ENCODE data around the gene CNTN4.

Gene CNTN4

GRCh38 chr3:2423143-2423542 is 324.5 kb downstream of the CNTN4 start:
- no peak for DNase-seq

- DNase-seq: no peak
These were observed 342.9 kb downstream of the CNTN4 start for GRCh38 chr3:2441558-2441957.

GRCh38 chr3:2446146-2446545 is 347.5 kb downstream of the CNTN4 start:
- no peak for DNase-seq

- no peak for DNase-seq
These were observed 353.6 kb downstream of the CNTN4 start for GRCh38 chr3:2452249-2452648.

DNA sequence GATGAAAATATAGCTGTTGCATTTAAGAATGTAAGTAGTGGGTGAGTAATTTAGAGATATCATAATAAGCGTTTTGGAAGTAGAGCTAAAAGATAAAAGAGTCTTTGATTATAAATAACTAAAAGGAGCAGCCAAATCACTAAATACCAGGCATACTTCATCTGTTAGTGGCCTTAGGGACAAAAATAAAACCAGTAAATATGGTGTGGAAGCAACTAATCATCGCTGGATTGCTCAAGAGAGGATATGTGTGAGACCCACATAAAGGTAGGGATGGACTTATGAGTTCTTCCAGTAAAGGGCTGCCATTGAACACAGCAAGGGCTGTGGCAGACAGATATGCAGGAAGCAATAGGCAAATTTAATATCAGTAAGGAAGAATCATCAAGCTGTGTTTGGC is 356.2 kb downstream of the CNTN4 start:
- DNase-seq: no peak

GRCh38 chr3:2456788-2457187 is 358.1 kb downstream of the CNTN4 start:
- DNase-seq: no peak

- DNase-seq: no peak
These were observed 360.1 kb downstream of the CNTN4 start for GRCh38 chr3:2458816-2459215.

- no peak for DNase-seq
These were observed 367.2 kb downstream of the CNTN4 start for GRCh38 chr3:2465842-2466241.

- DNase-seq: no peak
These were observed 370.1 kb downstream of the CNTN4 start for GRCh38 chr3:2468816-2469215.

GRCh38 chr3:2476996-2477395 is 378.3 kb downstream of the CNTN4 start:
- no peak for DNase-seq

GRCh38 chr3:2477620-2478019 is 379.0 kb downstream of the CNTN4 start:
- DNase-seq: no peak

- no peak for DNase-seq
These were observed 385.7 kb downstream of the CNTN4 start for GRCh38 chr3:2484162-2485026.

- no peak for DNase-seq
These were observed 386.3 kb downstream of the CNTN4 start for GRCh38 chr3:2485027-2485375.

GRCh38 chr3:2495746-2496145 is 397.1 kb downstream of the CNTN4 start:
- DNase-seq: no peak

DNA sequence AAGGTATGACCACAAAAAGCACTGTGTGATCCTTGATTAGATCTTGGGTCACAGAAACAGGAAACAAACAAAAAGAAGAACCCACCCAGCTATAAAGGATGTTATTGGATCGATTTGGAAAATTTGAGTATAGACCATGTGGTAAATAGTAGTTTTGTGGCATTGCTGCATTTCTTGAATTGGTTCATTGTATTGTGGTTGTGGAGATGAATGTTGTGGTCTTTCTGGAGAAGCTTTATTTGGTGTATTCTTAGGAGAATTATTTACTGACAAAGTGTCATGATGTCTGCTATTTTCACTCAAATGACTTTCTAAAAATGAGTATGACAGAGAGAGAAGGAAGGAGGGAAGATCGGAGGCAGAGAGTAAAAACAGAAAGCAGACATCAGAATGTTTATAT is 406.2 kb downstream of the CNTN4 start:
- DNase-seq: no peak

- no peak for DNase-seq
These were observed 408.1 kb downstream of the CNTN4 start for GRCh38 chr3:2506776-2507175.

GRCh38 chr3:2510591-2511145 is 412.0 kb downstream of the CNTN4 start:
- DNase-seq: no peak

DNA sequence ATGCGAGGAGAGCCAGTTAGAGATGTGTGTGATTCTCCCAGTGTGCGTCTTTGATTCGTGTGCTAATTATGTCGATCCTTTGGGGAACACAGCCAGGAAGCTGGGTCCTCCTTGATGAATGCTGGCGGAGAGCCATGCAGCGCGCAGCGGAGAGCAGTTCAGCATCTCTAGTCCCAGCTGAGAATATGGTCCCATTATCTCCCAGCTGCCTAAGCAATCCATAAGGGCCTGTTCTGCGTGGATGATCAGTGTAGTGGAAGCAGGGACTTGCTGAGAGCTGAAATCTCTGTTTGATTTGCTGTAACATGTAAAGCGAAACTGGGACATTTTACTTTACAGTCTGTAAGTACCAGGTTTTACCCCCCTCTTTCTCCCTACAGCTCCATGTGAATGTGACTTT is 412.7 kb downstream of the CNTN4 start:
- DNase-seq: no peak

DNA sequence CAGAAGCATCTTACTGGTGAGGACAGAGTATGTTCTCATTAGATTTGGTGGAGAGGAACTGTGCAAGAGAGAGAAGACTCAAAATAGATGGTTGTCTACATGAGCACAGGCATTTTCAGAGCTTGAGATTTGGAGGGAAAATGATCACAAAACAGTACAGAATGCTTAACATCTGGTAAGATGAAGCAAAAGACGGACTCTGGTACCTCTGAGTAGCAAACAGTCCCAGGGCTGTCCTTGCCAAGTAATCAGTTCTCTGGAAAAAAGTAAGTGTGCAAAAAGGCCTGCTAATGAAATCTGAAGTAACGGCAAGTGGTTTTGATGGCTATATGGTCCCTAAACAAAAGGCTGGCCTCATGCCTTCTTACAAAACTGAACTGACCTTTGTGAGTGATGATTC is 414.2 kb downstream of the CNTN4 start:
- no peak for DNase-seq

DNA sequence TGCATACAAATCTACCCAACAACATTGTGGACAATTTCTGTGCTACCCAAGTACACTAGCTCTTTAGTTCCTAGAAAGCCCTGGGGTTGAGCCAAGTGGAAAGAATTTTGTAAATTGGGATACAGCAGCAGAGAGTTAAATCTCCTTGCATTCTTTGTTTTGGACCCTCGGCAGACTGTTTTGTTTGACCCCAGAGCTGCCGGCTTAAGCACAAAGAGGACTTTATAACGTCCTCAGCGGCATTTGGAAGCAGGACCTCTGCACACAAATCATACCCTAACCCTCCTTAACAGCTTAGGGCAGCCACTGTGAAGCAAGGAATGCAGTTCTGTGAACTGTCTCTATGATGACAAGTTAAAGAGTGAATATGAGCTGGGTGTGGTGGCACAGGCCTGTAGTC is 415.3 kb downstream of the CNTN4 start:
- DNase-seq: no peak

DNA sequence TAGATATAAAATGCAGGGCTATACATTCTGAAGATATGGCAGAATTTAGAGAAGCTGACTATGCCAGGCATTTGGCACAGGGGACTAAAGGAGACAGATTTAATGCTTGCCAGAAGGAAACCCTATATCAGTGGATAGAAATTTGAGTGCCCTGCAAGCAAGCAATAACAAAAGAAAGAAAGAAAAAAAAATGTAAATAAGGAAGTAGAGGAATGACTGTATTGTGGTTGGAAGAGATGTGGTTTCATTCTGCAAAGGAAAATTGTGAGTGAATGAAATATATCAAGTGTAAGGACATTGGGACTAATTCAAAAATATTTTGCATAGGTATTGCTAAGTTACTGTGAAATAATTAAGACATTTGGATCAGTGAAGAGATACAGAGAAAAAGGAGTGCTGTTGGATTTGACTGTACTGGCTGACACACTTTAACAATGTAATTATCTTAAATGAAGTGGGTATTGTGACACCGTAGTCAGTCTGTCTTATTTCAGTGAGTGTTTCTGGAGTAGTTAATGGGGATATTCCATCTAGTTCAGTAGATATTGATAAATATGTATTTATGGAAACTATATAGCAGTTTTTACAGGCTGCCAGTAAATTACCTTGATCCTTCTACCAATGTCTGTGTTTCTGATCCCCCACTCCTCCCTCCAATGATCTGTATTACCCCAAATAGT is 418.2 kb downstream of the CNTN4 start:
- DNase-seq: no peak

DNA sequence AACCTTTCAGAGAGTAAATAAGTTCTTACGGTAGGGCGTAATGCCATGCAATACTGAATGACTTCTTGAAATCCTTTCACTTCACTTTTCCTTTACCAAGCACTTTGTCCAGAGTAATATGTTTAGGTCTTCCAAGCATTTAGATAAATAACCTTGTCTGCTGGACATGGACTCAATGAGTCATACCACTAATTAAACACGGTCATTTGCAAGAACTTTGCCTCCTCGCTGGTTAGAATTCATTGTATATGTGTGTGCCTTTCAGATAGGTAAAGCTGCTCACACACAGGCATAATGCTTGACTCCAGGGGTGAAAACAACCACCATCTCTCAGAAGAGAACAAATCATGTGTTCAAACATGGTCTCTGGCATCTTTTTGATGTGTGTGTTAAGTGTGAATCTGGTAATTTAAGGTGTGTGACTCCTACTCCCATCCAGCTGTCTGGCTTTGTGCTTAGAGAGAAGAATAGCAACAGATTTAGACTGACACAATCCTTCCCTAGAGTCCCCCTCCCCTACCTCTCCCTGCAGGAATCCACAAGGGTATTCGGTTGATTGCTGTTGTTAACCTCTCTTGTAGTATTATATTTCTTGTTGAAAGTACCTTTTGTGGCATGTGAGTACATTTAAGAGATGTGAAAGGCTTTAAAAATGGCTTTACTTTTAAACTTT is 419.0 kb downstream of the CNTN4 start:
- DNase-seq: no peak

DNA sequence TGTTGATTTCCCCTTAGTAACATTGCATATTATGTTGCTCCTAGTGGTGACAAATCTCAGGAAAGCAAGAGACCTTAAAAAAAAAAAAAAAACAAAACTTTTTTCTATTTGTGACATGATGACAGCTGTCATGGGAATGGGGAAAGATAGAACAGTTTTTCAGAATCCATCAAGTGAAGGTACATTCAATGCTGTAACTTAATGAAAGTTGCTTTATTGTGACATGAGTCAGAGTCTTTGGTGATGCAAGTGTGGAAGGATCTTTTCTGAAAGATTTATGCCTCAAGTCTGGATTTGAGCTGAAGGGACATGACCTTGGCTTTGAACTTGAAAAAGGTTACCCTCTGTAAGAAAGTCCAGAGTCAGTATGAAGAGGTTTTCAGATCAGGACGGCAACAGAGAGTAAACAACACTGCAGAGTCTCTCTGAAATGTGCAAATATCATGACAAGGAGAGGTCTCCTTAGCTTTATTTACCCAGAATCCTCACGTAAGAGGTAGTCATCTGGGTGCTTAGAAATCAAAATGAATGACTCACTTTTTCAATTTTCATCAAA is 424.7 kb downstream of the CNTN4 start:
- no peak for DNase-seq
